GM21390 (cell line): Measurements from ENCODE around the gene DENND1A.

Source experiments
- ATAC-seq: cut with Tn5 transposase; IDR thresholded peaks from one replicate; pipeline ENCODE4 v1.9.1; 2021; ENCODE audit not compliant: unreplicated experiment

DENND1A gene

DNA sequence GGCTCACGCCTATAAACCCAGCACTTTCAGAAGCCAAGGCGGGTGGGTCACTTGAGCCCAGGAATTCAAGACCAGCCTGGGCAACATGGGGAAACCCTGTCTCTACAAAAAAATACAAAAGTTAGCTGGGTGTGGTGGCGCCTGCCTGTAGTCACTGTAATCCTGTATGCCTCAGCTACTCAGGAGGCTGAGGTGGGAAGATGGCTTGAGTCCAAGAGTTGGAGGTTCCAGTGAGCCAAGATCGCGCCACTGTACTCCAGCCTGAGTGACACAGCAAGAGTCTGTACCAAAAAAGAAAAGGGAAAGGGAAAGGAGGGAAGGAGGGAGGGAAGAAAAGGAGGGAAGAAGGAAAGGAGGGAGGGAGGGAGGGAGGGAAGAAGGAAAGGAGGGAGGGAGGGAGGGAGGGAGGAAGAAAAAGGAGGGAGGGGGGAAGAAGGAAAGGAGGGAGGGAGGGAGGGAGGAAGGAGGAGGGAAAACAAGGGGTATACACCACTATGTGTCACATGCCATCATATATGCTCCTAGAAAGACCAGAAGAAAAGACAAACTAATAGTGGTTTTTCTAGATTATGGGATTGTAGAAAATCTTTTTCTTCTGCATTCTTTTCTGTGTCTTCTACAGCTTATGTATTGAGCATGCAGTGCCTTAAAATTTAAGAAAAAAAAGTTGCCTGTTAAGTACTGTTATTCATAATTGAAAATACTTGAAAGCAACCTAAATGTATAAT, 240.1 kb downstream of the DENND1A start:
- no peak for ATAC-seq

DNA sequence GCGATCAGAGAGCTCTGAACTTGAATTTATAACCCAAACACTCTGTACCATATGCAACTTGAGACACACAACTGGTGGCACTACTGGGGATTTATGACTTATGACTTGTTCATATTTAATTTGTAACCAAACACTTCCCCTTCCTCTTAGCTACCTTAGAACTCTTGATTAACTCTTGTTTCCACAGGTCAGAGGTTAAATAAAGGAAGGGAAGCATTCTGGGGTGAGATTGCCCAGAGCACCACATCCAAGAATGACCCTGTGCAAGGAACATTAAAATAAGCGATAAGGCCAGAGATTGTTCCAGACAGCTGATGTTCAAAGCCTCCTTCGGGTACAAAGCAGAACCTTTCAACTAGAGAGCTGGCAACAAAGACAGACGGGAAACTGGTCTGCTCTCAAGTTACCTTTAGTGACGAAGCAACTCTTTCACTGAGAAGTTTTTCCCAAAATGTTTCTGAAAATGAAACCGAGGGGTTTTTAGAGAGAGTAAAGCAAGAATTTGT, 242.6 kb downstream of the DENND1A start:
- no peak for ATAC-seq

DNA sequence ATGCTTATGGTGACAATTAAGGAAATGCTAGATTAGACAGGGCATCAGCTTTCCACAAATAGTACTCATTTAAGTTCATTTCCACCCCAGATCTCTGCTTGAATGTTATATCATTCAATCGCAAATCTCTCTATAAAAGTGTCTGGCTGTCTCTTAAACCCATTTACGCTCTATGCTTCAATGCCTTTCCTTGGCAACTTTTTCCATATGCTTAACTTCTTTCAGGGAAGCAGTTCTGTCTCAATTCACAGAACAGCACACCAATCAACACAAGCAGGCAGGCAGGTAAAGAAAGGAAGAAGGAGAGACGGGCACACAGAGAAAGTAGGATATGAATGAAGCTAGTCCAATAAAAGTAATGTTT, 243.1 kb downstream of the DENND1A start:
- ATAC-seq, result no peak

DNA sequence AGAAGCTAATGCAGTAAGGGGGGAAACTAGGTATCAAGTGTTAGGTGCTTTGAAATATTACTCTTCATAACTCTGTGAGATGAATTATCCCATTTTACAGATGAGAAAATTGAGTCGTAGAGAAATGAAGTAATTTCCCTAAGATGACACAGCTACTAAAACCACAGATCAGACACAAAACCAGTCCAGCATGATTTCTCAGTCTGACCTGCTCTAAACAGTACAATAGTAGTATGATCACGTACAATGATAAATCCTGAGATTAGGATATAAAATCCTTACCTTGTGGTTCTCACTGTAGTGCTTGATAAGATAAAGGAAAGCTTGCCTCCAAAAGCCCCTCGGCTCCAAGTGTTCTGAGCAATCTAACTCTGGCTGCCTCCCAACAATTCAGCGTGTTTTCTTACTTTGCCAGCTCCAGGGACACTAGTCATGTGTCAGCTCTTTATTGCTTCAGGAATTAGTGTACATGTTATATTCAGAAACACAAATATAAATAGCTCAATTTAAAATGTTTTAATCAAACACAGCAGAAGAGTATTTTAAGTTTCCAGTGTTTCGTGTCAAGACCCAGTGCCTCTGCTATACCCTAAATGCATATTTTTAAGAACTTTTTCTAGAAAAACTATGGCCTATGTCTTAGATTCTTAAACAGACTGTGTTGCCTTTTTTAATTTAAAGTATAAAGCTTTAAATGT, 243.6 kb downstream of the DENND1A start:
- no peak for ATAC-seq

DNA sequence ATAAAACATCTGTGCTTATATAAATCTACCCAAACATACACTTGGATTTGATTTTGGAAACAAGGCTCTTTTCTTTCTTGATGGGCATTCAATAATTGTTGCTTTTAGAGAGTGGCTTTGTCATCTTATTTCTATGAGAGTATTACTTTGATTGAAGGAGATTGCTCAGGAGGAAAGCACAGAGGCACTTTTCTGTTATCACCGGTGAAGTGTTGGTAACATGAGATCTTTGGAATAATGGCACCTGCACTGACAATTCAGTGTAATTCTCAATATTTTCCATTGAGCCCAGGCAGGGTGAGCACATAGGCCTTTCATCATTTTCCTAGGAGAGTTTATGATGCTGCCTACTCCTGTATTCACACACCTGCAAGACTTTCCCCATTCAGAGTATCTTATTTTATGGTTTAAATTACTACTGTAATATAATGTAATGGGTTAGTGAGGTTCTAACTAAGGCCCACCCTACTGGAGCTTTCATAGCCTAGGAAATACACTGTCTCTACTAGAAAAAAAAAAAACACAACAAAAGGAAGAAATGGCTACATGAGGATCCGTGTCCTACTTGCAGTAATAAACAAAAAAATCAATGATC, 244.3 kb downstream of the DENND1A start:
- ATAC-seq, result no peak

DNA sequence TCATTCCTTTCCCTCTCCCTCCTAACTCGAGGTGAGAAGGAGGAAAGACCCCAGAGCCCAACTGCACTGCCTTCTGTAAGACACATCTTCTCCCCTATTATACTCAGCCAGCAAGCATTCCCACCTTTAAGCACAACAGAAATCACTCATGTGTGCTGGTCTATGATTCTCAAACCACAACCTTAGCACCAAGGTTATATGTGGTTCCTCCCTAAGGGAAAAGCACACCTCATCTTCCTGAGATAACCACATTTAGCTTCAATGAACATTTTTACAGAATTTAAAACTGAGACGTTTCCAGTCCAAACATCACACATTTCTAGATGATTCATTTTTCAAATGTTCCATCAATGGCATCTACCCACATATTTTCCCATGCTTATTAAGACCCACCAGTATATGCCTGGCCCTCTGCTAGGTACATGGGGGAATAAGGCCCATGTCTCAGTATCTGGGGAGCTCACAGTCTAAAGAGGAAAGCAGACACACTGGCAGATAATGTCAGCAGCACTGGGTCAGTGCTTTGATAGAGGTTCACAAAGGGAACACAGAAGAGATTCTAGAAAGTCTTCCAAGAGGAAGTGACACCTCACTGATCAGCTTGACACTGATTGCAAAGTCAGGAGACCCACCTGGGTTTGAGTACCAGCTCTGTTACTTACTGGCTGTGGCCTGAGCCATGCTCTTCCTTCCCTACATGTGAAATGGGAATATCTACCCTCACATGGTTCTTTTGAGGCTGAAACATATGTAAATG, 245.4 kb downstream of the DENND1A start:
- peak; percentile 64 for ATAC-seq

DNA sequence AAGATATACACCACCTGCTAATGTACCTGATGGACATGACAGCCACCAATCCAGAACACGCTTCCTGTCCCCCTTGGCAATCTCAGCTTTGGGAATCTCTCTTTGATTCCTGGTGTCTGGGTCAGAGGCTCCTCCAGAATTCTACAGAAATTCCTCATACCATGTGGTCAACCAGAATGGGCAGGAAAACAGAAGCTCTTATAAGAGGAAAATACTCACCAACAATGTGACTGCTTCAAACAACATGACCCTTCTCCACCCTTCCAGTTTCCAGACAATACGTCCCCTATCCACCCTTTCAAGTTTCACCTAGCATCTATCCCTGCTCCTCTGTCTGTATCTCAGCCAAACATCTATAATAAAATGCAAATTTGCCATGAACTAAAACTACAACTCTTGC, 247.2 kb downstream of the DENND1A start:
- no peak for ATAC-seq

DNA sequence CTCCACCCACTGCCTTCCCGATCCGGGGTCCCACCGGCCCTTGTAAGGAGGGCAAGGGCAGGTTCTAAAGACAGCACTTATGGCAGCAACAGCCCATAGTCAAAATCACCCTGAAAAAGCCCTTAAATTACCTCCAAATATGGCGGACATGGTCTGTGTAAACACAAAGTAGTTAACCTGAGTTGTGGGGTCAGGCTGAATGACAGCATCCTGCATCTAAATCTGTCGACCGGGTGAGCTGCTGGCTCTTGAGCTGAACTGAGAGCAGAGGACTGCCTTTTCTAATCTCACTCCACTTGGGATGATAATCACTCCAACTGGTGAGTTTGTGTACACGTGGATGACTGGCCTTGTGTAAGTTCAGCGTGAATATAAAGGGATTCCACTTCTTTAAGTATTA, 249.6 kb downstream of the DENND1A start:
- ATAC-seq, result no peak

DNA sequence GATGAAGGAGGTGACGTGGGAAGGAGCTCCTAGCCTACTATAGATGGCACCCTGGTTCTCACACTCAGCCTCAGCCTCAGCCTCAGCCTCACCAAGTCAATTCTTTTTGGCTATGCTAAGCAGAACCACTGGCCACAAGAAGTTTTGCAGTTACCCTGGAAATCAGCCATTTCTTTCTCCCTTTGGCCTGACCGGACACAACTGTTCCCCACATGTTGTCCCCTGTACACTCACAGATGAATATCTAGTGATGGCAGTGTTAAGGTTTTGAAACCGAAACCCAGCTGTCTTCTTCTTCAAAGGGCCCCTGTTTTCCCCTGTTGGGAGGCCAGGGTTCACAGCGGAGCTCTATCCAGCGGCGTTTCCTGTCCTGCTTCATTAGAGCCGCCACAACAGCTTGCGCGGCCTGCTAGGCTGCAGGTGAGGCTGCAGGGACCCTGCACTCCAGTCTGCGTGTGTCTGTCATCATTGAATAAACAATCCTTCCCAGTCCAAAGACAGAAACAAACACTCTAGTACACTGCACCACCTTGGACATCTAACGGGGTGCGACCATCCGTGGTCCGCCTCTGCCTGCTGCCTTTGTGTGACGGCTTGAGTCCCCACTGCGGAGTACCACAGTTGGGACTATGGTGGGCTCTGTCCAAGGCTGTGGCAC, 250.5 kb downstream of the DENND1A start:
- peak; percentile 92 for ATAC-seq

DNA sequence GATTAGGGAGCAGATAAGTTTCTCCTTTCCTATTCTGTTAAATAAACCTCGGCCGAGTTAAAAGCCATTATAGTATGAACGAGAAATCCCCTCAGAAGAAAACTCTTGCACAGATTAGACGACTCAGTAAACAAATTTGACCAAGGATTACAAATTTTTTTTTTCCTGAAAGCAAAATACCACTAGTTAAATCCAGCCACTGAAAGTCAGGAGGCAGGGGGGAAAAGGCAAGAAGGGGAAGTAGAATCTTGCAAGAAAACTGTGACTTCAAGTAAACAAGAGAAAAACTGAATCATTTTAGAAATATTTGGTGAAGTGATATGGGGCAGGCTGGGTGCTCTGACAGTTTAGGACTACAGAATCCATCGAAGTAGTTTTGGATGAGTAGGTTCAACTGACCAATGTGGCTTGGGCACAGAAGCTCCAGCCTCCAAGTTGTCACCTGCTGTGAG, 251.0 kb downstream of the DENND1A start:
- ATAC-seq, result no peak

DNA sequence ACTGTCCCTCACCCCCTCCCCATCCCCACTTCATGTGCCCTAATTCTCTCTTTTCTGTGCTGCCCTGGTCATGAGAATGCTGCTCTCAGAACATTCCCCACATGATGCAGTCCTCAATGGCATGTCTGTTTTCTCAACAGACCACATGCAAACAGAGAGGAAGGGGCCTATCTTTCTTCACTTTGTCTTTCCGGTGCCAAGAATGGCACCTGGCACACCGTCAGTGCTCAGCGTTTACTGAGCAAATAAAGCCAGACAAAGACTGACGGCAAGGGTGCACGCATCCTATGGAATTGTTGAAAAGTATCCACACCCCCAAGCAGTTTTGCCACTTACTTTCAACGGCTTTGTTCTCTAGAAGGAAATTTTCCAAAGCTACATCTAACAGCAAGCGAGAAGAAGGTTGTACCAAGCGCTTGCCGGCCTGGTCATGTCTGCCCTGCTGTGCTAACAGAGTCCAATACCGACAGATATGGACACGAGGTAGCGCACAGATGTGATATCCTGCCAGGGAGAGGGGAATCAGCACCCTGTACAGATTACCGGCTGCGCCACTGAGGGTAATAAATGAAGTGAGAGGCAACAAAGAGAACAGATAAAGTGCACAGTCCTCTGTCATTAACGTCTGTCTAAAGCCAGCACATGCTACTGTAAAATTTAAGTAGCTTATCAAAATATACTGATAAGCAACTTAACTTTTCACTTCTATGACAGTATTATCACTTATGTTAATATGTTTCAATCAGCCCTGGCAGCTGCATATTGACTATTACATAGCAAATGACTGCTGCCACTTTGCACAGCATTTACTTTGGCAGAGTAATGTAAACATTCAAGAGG, 251.7 kb downstream of the DENND1A start:
- ATAC-seq, result no peak

DNA sequence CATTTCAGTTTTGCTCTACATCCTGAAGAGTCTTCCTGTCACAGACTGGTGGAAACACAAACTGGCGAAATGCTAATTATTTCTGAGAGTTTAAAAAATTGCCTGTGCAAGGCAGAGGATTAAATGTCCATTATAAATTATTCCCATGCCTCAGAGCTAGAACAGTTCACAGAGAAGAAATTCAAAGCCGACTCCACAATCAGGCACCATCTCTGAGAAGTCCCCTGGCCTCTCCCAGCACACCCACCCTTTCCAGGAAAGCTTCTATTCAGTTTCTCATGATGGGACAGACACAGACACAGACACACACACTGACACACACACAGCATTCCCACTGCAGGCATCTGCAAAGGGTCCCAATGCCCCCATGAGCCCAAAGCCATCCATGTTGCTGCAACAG, 253.1 kb downstream of the DENND1A start:
- no peak for ATAC-seq

DNA sequence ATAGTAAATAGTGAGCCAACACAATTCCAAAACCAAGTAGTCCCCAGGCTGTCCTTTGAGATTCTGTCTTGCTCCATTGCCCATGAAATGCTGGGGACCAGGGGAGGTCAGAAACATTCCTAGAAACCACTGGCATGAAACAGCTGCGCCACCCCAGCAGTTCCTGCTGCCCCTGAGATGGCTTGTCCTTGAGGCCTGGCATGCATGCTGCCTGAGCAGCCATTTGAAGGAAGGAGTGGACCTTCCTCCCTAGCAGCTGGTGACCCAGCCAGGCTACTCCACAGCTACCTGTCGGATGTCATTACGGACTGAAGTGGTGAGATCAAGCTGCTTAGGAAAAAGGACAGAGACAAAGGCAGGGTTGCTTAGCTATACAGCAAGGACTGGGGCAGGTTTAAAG, 260.6 kb downstream of the DENND1A start:
- no peak for ATAC-seq

DNA sequence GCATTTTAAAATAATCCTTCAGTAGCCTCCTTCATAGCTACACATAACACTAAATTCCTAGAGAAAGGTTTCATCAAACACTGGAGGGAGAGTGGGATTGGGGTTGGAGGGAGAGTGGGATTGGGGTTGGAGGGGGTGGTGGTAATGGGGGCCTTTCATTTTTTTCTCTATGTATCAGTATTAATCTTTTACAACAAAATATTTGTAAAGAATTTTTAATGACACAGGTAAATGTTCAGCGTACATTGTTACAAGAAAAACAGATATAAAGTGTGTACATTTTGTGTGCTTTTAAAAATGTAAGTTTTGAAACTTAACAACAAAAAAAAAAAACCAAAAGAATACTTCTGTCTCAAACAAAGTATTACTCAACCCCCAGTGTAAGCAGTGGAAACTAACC, 266.4 kb downstream of the DENND1A start:
- ATAC-seq, result no peak

DNA sequence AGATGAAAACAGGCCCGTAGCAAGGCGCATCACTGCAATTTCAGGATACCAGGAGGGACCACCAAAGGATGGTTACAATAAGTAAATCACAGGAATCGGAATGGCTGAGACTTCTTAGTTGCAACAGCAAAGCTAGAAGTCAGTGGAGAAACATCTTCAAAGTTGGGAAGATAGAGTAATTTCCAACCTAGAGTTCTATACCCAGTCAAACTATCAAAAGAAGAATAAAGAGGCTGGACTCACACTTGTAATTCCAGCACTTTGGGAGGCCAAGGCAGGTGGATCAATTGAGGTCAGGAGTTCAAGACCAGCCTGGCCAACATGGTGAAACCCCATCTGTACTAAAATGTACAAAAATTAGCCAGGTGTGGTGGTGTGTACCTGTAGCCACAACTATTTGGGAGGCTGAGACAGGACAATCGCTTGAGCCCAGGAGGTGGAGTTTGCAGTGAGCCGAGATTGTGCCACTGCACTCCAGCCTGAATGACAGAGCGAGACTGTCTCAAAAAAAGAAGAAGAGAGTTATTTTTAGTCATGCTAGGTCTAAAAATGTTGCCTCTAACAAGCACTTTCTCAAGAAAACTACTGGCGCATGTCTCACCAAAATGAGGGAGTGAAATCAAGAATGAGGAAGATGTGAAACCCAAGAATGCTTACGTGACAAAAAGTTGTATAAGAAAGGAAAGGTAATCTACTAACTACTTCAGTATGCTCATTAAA, 267.7 kb downstream of the DENND1A start:
- no peak for ATAC-seq

DNA sequence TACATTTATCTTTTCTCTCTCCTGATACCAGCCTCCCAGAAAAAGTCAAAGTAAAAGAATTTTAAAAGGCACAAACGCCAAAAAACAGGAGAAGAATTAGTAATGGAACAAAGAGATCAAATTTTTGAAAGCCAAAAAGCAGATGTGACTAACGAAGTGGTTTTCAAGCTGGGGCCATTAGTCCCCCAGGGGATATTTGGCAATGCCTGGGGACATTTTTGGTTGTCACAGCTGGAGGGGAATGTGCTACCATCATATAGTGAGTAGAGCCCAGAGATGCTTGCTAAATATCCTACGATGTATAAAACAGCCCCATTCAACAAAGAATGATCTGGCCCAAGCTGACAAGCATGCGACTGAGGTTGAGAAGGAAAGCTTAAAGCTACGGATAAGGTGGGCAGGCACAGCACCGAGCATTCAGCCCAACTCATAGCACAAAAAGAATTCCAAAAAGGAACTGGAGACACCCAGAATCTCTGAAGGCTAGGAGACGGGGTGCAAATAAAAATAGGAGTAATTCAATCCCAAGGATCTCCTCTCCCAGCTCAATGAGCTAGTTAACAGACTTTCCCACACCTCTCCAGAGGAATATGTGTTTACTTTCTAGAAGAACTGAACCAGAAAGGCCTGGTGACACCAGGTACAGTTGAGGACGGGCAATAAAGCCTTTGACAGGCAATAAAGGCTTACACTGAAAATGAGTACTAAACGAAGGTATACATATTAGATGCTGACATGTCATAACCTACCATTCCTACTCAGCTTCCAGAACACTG, 269.0 kb downstream of the DENND1A start:
- ATAC-seq, result no peak

DNA sequence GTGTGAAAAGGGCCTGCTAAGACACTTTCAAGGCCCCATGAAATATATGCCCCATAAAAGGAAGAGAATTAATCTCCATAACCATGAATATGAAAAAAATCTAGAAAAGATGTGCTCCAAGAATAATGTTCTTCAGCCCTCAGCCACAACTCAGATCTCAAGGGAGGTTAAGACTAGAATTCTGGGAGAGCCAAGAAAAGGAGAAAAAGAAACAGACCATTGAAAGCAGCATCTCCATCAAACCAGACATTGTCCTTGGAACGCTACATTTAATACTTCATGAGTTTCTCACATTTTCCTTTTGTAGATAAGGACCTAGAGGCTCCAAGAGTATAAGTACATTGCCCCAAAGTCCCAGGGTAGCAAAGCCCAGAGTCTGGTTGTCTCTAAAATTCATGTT, 270.6 kb downstream of the DENND1A start:
- no peak for ATAC-seq

DNA sequence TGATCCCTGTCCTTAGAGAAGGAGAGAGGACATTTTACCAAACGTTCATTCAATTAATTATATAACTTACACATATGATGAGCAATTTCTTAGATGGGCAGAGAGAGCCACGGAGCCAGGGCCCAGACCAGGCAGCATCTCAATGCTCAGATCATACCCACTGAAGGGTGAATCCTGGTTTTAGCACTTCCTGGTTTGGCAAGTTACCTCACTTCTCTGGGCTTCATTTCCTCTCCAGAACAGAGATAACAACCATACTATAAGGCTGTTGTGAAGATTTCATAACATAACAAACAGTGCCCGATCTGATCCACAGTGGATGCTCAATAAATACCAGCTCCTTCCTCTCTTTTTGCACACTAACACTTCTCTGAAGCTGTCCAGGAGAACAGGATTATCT, 271.1 kb downstream of the DENND1A start:
- no peak for ATAC-seq

DNA sequence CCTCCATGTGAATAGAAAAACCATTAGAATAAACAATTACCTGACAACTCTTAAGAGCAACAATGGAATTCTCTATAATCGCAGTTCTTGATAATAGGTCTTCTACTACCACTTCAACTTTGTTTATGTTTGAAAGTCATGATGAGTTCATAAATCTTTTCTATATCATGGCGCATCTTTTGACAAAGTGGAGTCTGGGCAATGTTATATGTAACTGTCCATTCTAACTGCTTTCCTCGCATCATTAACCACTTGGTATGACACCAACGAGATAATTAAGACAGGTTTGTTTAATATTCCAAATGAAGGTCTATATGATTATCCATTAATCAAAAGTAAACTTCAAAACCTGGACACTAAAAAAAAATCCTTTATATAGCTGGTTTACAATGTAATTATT, 272.0 kb downstream of the DENND1A start:
- ATAC-seq, result no peak
